Liver (tissue), 9 donors: Measurements from ENCODE around the gene DNAJB6. TPM values are rescaled to one million over a fixed set of nuclear protein-coding genes. Genes with fewer than 3 reads are reported as not detected.

Source experiments
- DNase-seq: peaks from one replicate; pipeline ENCODE4 v3.0.0-alpha.2; 2017; ENCODE audit warnings: low spot score
- H3K27ac ChIP-seq, 2 donors: one replicate each; pipeline ENCODE4 v1.7.0; 2013; ENCODE audit warnings: inconsistent platforms in 2 of 2, low read length in 2 of 2, control low read depth in 1 of 2, low read depth in 1 of 2, mild to moderate bottlenecking in 1 of 2
- H3K27me3 ChIP-seq, 4 donors: one replicate each; pipeline versions ENCODE4 v1.6.1 to v1.7.0; 2013; ENCODE audit warnings: low read length in 3 of 4, inconsistent platforms in 1 of 4, mild to moderate bottlenecking in 1 of 4, moderate library complexity in 1 of 4; ENCODE audit not compliant: control insufficient read depth in 4 of 4, insufficient read depth in 4 of 4
- H3K36me3 ChIP-seq, 4 donors: one replicate each; pipeline versions ENCODE4 v1.6.1 to v1.7.0; 2013; ENCODE audit warnings: low read length in 3 of 4, mild to moderate bottlenecking in 3 of 4, low read depth in 1 of 4, moderate library complexity in 1 of 4; ENCODE audit not compliant: control insufficient read depth in 4 of 4, insufficient read depth in 3 of 4
- H3K4me1 ChIP-seq, 4 donors: one replicate each; pipeline versions ENCODE4 v1.6.1 to v1.7.0; 2013; ENCODE audit warnings: low read length in 3 of 4, mild to moderate bottlenecking in 3 of 4, moderate library complexity in 1 of 4; ENCODE audit not compliant: control insufficient read depth in 4 of 4, insufficient read depth in 4 of 4
- H3K4me3 ChIP-seq, 3 donors: one replicate each; pipeline versions ENCODE4 v1.6.1 to v1.7.0; 2013; ENCODE audit warnings: low read length in 3 of 3, control low read depth in 1 of 3, low read depth in 1 of 3, mild to moderate bottlenecking in 1 of 3
- H3K9ac ChIP-seq, 2 donors: one replicate each; pipeline ENCODE4 v1.7.0; 2013; ENCODE audit warnings: low read length in 2 of 2, mild to moderate bottlenecking in 2 of 2, moderate library complexity in 2 of 2, control low read depth in 1 of 2, low read depth in 1 of 2
- H3K9me3 ChIP-seq, 4 donors: one replicate each; pipeline versions ENCODE4 v1.6.1 to v1.7.0; 2013; ENCODE audit warnings: low read length in 3 of 4; ENCODE audit not compliant: control insufficient read depth in 4 of 4
- CTCF ChIP-seq: fragments of 150-350 bp; IDR thresholded peaks from 2 replicates; pipeline ENCODE4 v1.5.1; 2017; ENCODE audit warnings: improper control_type of control experiment, low read depth, low read length; ENCODE audit not compliant: missing input control
- FOXA1 ChIP-seq: IDR thresholded peaks from 2 replicates; pipeline ENCODE4 v1.6.1; 2016; ENCODE audit warnings: antibody characterized with exemption
- FOXA2 ChIP-seq: IDR thresholded peaks from 2 replicates; pipeline ENCODE4 v1.6.1; 2016; ENCODE audit warnings: antibody characterized with exemption
- GABPA ChIP-seq, 2 donors: IDR thresholded peaks in 1 of 2; conservative IDR thresholded peaks in 1 of 2; 2 replicates each; pipeline ENCODE4 v1.6.1; 2016; ENCODE audit warnings: antibody characterized with exemption in 2 of 2, mild to moderate bottlenecking in 1 of 2, moderate library complexity in 1 of 2
- HNF4A ChIP-seq, 2 donors: conservative IDR thresholded peaks; 2 replicates each; pipeline ENCODE4 v1.6.1; 2016; ENCODE audit warnings: antibody characterized with exemption in 2 of 2, mild to moderate bottlenecking in 2 of 2
- HNF4G ChIP-seq: IDR thresholded peaks from 2 replicates; pipeline ENCODE4 v1.6.1; 2016; ENCODE audit warnings: antibody characterized with exemption
- JUND ChIP-seq, 2 donors: IDR thresholded peaks; 2 replicates each; pipeline ENCODE4 v1.6.1; 2016; ENCODE audit warnings: antibody characterized with exemption in 2 of 2
- MAX ChIP-seq: IDR thresholded peaks from 2 replicates; pipeline ENCODE4 v1.6.1; 2016; ENCODE audit warnings: antibody characterized with exemption
- NR2F2 ChIP-seq: IDR thresholded peaks from 2 replicates; pipeline ENCODE4 v1.6.1; 2016; ENCODE audit warnings: antibody characterized with exemption
- RAD21 ChIP-seq, 2 donors: IDR thresholded peaks; 2 replicates each; pipeline ENCODE4 v1.6.1; 2016; ENCODE audit warnings: antibody characterized with exemption in 2 of 2, mild to moderate bottlenecking in 2 of 2
- REST ChIP-seq: IDR thresholded peaks from 2 replicates; pipeline ENCODE4 v1.6.1; 2016; ENCODE audit warnings: antibody characterized with exemption, mild to moderate bottlenecking
- RXRA ChIP-seq, 2 donors: IDR thresholded peaks; 2 replicates each; pipeline ENCODE4 v1.6.1; 2017 to 2018; ENCODE audit warnings: antibody characterized with exemption in 2 of 2, mild to moderate bottlenecking in 1 of 2
- SP1 ChIP-seq: IDR thresholded peaks from 2 replicates; pipeline ENCODE4 v1.6.1; 2018; ENCODE audit warnings: antibody characterized with exemption, mild to moderate bottlenecking
- TAF1 ChIP-seq: conservative IDR thresholded peaks from 2 replicates; pipeline ENCODE4 v1.6.1; 2016; ENCODE audit warnings: antibody characterized with exemption, mild to moderate bottlenecking
- YY1 ChIP-seq: IDR thresholded peaks from 2 replicates; pipeline ENCODE4 v1.6.1; 2016; ENCODE audit warnings: antibody characterized with exemption, mild to moderate bottlenecking
- WGBS: extraction: QIAGEN DNeasy Blood & Tissue Kit; methylation state at CpG from one replicate; pipeline ENCODE4 v1.1.7; 2013; 5-methylcytosine and 5-hydroxymethylcytosine counted together
- polyA plus RNA-seq, 2 donors: library from polyadenylated mRNA; stranded (reverse) in 1 of 2; unstranded in 1 of 2; fragments of 200-250 nt in 1 of 2; fragments of >200 nt in 1 of 2; fragmentation: Nextera tagmentation in 1 of 2; extraction: Ambion mirVana in 1 of 2; gene quantifications; one replicate each; pipeline versions ENCODE4 v1.2.1 to v1.2.3, GENCODE V29; 2013 to 2015
- total RNA-seq, 2 donors: library from RNA; depleted of rRNA; stranded (reverse); fragments of >200 nt; gene quantifications; one replicate each; pipeline ENCODE4 v1.2.3, GENCODE V29; 2014
- TF ChIP-seq, protein P1 (sequence below): IDR thresholded peaks from 2 replicates; pipeline ENCODE4 v1.6.1; 2016; ENCODE audit warnings: antibody characterized with exemption
- donor health status: healthy.
- donor health status: healthy.
- donor health status: healthy.
- donor health status: healthy.
- donor health status: healthy.

Gene DNAJB6
- total and polyA plus RNA-seq, 4 donors: 26.5 to 46.6 (median 42.4) TPM

- 68% methylated on average over 13 of the region's 13 CpGs for WGBS
- DNase-seq: no peak
- Histone ChIP-seq H3K9me3 (no peaks in the 10 kb centered on the region), H3K9ac (no peak overlapping the region), H3K27ac (no peak overlapping the region), H3K4me3 (no peak overlapping the region), H3K36me3 (no peaks in the 10 kb centered on the region), H3K27me3 (no peaks in the 10 kb centered on the region), H3K4me1 (no peaks in the 10 kb centered on the region)
- TF ChIP-seq YY1: no peak
- no peak for TF ChIP-seq RXRA (IDR thresholded peaks at IDR 0.05)
- TF ChIP-seq FOXA1: no peak
- no peak for TF ChIP-seq RAD21 (IDR thresholded peaks at IDR 0.05)
- TF ChIP-seq, protein P1, sequence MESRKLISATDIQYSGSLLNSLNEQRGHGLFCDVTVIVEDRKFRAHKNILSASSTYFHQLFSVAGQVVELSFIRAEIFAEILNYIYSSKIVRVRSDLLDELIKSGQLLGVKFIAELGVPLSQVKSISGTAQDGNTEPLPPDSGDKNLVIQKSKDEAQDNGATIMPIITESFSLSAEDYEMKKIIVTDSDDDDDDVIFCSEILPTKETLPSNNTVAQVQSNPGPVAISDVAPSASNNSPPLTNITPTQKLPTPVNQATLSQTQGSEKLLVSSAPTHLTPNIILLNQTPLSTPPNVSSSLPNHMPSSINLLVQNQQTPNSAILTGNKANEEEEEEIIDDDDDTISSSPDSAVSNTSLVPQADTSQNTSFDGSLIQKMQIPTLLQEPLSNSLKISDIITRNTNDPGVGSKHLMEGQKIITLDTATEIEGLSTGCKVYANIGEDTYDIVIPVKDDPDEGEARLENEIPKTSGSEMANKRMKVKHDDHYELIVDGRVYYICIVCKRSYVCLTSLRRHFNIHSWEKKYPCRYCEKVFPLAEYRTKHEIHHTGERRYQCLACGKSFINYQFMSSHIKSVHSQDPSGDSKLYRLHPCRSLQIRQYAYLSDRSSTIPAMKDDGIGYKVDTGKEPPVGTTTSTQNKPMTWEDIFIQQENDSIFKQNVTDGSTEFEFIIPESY: no peak
- no peak for TF ChIP-seq FOXA2
- TF ChIP-seq HNF4A (conservative IDR thresholded peaks at IDR 0.05): no peak
- TF ChIP-seq NR2F2: no peak
- no peak for TF ChIP-seq SP1
- TF ChIP-seq REST: no peak
- no peak for TF ChIP-seq GABPA (IDR thresholded peaks at IDR 0.05 in 1 of 2, conservative IDR thresholded peaks at IDR 0.05 in 1 of 2)
- no peak for TF ChIP-seq HNF4G
- no peak for TF ChIP-seq CTCF
- no peak for TF ChIP-seq JUND (IDR thresholded peaks at IDR 0.05)
- TF ChIP-seq TAF1: no peak
These were observed 39.6 kb upstream of the DNAJB6 start for GRCh38 chr7:157297185-157297584.

GRCh38 chr7:157299317-157299612, 37.5 kb upstream of the DNAJB6 start:
- TF ChIP-seq YY1 (no peak), MAX (no peak), FOXA1 (no peak)
- Histone ChIP-seq H3K27ac (no peak overlapping the region), H3K4me3 (no peak overlapping the region), H3K9me3 (no peaks in the 10 kb centered on the region), H3K27me3 (no peaks in the 10 kb centered on the region), H3K9ac (no peak overlapping the region), H3K4me1 (no peaks in the 10 kb centered on the region), H3K36me3 (no peaks in the 10 kb centered on the region)
- DNase-seq: no peak
- 97% methylated on average over 3 of the region's 3 CpGs for WGBS
